Nephron (organoid): ENCODE results near the gene BMPR1B.
A peak's percentile ranks its signal among the peaks of the same experiment; 100 is the strongest.

Experiments
- H3K27ac Mint-ChIP-seq, 3 experiments: 2 replicates each; pipeline ENCODE4 v1.8.0; 2020; ENCODE audit warnings: mixed read lengths in 3 of 3, mild to moderate bottlenecking in 2 of 3, moderate library complexity in 1 of 3
- H3K27me3 Mint-ChIP-seq: 2 replicates; pipeline ENCODE4 v1.8.0; 2021; ENCODE audit warnings: low read depth, mild to moderate bottlenecking, moderate library complexity, mixed read lengths
- H3K36me3 Mint-ChIP-seq: 2 replicates; pipeline ENCODE4 v1.8.0; 2020; ENCODE audit warnings: low read depth, mixed read lengths
- H3K4me1 Mint-ChIP-seq: 2 replicates; pipeline ENCODE4 v1.8.0; 2020; ENCODE audit warnings: mixed read lengths
- H3K4me3 Mint-ChIP-seq, 3 experiments: 2 replicates each; pipeline ENCODE4 v1.8.0; 2020; ENCODE audit warnings: mild to moderate bottlenecking in 3 of 3, mixed read lengths in 3 of 3, moderate library complexity in 2 of 3
- H3K9me3 Mint-ChIP-seq: 2 replicates; pipeline ENCODE4 v1.8.0; 2020; ENCODE audit warnings: mixed read lengths
- TF ChIP-seq, protein P1 (sequence below), 3 experiments: fragments of 200-600 bp; sonication (generic); IDR thresholded peaks; one replicate each; pipeline ENCODE4 v1.5.0; 2021; ENCODE audit warnings: antibody characterized with exemption in 3 of 3; ENCODE audit not compliant: unreplicated experiment in 3 of 3

The BMPR1B gene

GRCh38 chr4:95087657-95088455 is 330.1 kb downstream of the BMPR1B start:
- no peaks in the 10 kb centered on the region for H3K27me3 Mint-ChIP-seq
- H3K27ac Mint-ChIP-seq, result peak overlapping the region in 2 of 3 experiments; percentile 25 to 30
- H3K9me3 Mint-ChIP-seq, result no peaks in the 10 kb centered on the region
- TF ChIP-seq, protein P1, sequence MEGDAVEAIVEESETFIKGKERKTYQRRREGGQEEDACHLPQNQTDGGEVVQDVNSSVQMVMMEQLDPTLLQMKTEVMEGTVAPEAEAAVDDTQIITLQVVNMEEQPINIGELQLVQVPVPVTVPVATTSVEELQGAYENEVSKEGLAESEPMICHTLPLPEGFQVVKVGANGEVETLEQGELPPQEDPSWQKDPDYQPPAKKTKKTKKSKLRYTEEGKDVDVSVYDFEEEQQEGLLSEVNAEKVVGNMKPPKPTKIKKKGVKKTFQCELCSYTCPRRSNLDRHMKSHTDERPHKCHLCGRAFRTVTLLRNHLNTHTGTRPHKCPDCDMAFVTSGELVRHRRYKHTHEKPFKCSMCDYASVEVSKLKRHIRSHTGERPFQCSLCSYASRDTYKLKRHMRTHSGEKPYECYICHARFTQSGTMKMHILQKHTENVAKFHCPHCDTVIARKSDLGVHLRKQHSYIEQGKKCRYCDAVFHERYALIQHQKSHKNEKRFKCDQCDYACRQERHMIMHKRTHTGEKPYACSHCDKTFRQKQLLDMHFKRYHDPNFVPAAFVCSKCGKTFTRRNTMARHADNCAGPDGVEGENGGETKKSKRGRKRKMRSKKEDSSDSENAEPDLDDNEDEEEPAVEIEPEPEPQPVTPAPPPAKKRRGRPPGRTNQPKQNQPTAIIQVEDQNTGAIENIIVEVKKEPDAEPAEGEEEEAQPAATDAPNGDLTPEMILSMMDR (IDR thresholded peaks at IDR 0.05; ENCODE audit: unreplicated experiment in 3 of 3), result no peak
- H3K4me1 Mint-ChIP-seq, result peaks cover 18% of the 10 kb centered on the region
- no peaks in the 10 kb centered on the region for H3K36me3 Mint-ChIP-seq
- no peak overlapping the region for H3K4me3 Mint-ChIP-seq

- TF ChIP-seq, protein P1 (IDR thresholded peaks at IDR 0.05; ENCODE audit: unreplicated experiment in 3 of 3), result no peak
- peaks cover 30% of the 10 kb centered on the region for H3K4me1 Mint-ChIP-seq
- peak overlapping the region in 1 of 3 experiments; percentile 16 for H3K4me3 Mint-ChIP-seq
- peak overlapping the region; percentile 66 to 84 (median 74) for H3K27ac Mint-ChIP-seq
- H3K9me3 Mint-ChIP-seq, result no peaks in the 10 kb centered on the region
- H3K27me3 Mint-ChIP-seq, result no peaks in the 10 kb centered on the region
- no peaks in the 10 kb centered on the region for H3K36me3 Mint-ChIP-seq
These were observed 333.5 kb downstream of the BMPR1B start for GRCh38 chr4:95091272-95091671.

- no peaks in the 10 kb centered on the region for H3K9me3 Mint-ChIP-seq
- peak overlapping the region; percentile 30 to 68 (median 68) for H3K27ac Mint-ChIP-seq
- H3K4me1 Mint-ChIP-seq, result peaks cover 30% of the 10 kb centered on the region
- H3K36me3 Mint-ChIP-seq, result no peaks in the 10 kb centered on the region
- TF ChIP-seq, protein P1 (IDR thresholded peaks at IDR 0.05; ENCODE audit: unreplicated experiment in 3 of 3), result no peak
- no peaks in the 10 kb centered on the region for H3K27me3 Mint-ChIP-seq
- H3K4me3 Mint-ChIP-seq, result peak overlapping the region; percentile 19 to 34 (median 19)
These were observed 335.0 kb downstream of the BMPR1B start for GRCh38 chr4:95092766-95093165.

GRCh38 chr4:95093460-95093859 is 335.7 kb downstream of the BMPR1B start:
- no peaks in the 10 kb centered on the region for H3K36me3 Mint-ChIP-seq
- TF ChIP-seq, protein P1 (IDR thresholded peaks at IDR 0.05; ENCODE audit: unreplicated experiment in 3 of 3), result no peak
- peaks cover 30% of the 10 kb centered on the region for H3K4me1 Mint-ChIP-seq
- H3K9me3 Mint-ChIP-seq, result no peaks in the 10 kb centered on the region
- no peak overlapping the region for H3K4me3 Mint-ChIP-seq
- H3K27ac Mint-ChIP-seq, result no peak overlapping the region
- no peaks in the 10 kb centered on the region for H3K27me3 Mint-ChIP-seq

DNA sequence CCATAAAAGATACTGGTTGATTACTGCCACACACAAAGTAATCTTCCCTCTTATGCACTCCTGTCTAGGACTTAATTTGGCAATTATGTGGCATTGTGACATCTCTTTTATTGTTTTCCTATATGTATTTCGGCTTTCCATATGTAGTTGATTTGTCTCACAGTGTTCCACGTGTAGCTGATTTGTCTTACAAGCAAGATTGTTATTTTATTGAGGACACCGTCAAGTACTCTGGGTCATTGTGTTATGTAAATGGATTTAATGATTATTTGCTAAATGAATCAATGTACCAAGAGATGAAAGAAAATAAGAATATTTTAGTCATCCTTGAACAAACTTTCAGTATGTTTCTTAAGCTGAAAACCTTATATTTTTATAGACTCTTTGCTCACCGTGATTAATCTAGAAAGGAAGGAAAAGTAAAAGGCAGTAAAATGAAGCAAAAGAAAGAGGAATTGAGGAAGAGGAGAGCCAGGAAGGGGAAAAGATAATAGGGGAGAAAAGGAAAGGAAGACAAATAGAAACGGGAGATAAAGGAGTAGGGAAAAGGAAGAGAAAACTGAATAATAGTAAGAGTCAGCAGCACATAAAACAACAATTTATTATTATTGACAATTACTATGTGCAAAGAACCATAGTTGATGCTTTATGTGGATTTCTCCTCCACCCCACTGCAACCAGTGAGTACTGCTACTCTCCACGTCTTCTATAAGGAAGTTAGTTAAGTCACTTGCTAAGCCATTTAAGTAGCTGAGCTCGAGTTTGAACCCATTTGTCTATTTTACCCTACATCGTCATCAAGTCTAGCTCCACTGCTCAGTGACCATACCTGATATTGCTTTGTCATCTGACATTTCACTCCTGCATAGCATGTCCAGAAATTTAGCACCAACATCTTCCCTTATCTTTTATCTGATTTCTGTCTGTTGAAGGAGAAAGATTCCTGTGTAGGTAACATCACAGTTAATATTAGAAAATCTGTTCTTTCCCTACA is 336.5 kb downstream of the BMPR1B start:
- Mint-ChIP-seq H3K4me1 (peaks cover 30% of the 10 kb centered on the region), H3K9me3 (no peaks in the 10 kb centered on the region), H3K27me3 (no peaks in the 10 kb centered on the region), H3K36me3 (no peaks in the 10 kb centered on the region), H3K27ac (peak overlapping the region in 1 of 3 experiments; percentile 11), H3K4me3 (no peak overlapping the region)
- TF ChIP-seq, protein P1 (IDR thresholded peaks at IDR 0.05; ENCODE audit: unreplicated experiment in 3 of 3), result no peak
